Activated CD8-positive, alpha-beta T cell treated with anti-CD3 and anti-CD28 coated beads for 36 hours (primary cell): ENCODE data around the gene GBA2. TPM values are rescaled to one million over a fixed set of nuclear protein-coding genes. Genes with fewer than 3 reads are reported as not detected.

Source experiments
- ATAC-seq: fragments of 200-7000 bp; cut with Tn5 transposase; one replicate; pipeline ENCODE4 v1.10.0; 2021; ENCODE audit warnings: mild to moderate bottlenecking, moderate library complexity
- CTCF ChIA-PET: fragments of 350-600 bp; sonication (Branson Sonifier 250); formaldehyde crosslinking; loops from one replicate; lab custom pipeline; 2021; ENCODE audit warnings: antibody characterized with exemption; lab: Charles Lee
- POLR2A ChIA-PET: fragments of 350-600 bp; sonication (Branson Sonifier 250); formaldehyde crosslinking; loops from one replicate; lab custom pipeline; 2021; ENCODE audit warnings: antibody characterized with exemption; lab: Charles Lee
- DNase-seq: peaks from one replicate; pipeline ENCODE4 v3.0.0-alpha.2; 2020
- H3K27ac Mint-ChIP-seq: one replicate; pipeline ENCODE4 v1.8.0; 2021; ENCODE audit warnings: mild to moderate bottlenecking, mixed read lengths
- H3K27me3 Mint-ChIP-seq: one replicate; pipeline ENCODE4 v1.8.0; 2021; ENCODE audit warnings: mixed read lengths
- H3K36me3 Mint-ChIP-seq: one replicate; pipeline ENCODE4 v1.8.0; 2021; ENCODE audit warnings: low read depth, mixed read lengths
- H3K4me1 Mint-ChIP-seq: one replicate; pipeline ENCODE4 v1.8.0; 2021; ENCODE audit warnings: low read depth, mixed read lengths
- H3K4me3 Mint-ChIP-seq: one replicate; pipeline ENCODE4 v1.8.0; 2021; ENCODE audit warnings: mild to moderate bottlenecking, moderate library complexity, mixed read lengths
- H3K9me3 Mint-ChIP-seq: one replicate; pipeline ENCODE4 v1.8.0; 2021; ENCODE audit warnings: mixed read lengths
- intact Hi-C: fragments of 100-400 bp; cut with micrococcal nuclease; formaldehyde crosslinking; loops from one replicate; pipeline ENCODE4 v1.10.0; 2022
- total RNA-seq, 2 experiments: library from RNA; stranded (reverse); gene quantifications; one replicate each; pipeline ENCODE4 v1.2.3, GENCODE V29; 2021
- TF ChIP-seq, protein P1 (sequence below): fragments of 200-600 bp; IDR thresholded peaks from one replicate; pipeline ENCODE4 v1.8.0; 2022; ENCODE audit warnings: antibody characterized with exemption, mild to moderate bottlenecking

Gene GBA2
- total RNA-seq, 2 experiments from 2014 or later, result 21.2 to 22.3 TPM

DNA sequence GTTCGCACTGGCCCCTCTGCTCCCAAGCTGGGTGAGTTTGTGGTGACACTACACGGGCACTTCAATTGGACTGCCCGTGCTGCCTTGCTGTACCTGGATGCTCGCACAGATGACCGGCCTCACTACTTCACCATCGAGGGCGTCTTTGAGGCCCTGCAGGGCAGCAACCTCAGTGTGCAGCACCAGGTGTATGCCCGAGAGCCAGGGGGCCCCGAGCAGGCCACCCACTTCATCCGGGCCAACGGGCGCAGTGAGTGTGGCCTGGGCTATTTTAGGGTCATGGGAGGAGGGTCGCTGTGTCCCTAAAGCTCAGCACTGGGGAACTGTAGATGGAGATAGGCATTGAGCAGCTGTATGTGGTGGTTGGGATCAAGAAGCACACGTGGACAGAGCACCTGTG lies 43.8 kb upstream of the GBA2 start:
- no peaks in the 10 kb centered on the region for H3K9me3 Mint-ChIP-seq
- H3K36me3 Mint-ChIP-seq, result peaks cover 3% of the 10 kb centered on the region
- no peak overlapping the region for H3K27ac Mint-ChIP-seq
- no peak overlapping the region for H3K4me3 Mint-ChIP-seq
- H3K27me3 Mint-ChIP-seq, result no peaks in the 10 kb centered on the region
- TF ChIP-seq, protein P1, sequence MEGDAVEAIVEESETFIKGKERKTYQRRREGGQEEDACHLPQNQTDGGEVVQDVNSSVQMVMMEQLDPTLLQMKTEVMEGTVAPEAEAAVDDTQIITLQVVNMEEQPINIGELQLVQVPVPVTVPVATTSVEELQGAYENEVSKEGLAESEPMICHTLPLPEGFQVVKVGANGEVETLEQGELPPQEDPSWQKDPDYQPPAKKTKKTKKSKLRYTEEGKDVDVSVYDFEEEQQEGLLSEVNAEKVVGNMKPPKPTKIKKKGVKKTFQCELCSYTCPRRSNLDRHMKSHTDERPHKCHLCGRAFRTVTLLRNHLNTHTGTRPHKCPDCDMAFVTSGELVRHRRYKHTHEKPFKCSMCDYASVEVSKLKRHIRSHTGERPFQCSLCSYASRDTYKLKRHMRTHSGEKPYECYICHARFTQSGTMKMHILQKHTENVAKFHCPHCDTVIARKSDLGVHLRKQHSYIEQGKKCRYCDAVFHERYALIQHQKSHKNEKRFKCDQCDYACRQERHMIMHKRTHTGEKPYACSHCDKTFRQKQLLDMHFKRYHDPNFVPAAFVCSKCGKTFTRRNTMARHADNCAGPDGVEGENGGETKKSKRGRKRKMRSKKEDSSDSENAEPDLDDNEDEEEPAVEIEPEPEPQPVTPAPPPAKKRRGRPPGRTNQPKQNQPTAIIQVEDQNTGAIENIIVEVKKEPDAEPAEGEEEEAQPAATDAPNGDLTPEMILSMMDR, result no peak
- no peak for DNase-seq
- ChIA-PET POLR2A (no interaction called here), CTCF (interaction anchor here (0.7 to 1.5 kb wide), 4 partner anchors 10 to 86 kb away, joined by 3 to 5 read pairs (median 4); no protein-coding TSS in a partner anchor)
- H3K4me1 Mint-ChIP-seq, result peaks cover 10% of the 10 kb centered on the region
- no peak for ATAC-seq
- intact Hi-C loops, result no loop called here

DNA sequence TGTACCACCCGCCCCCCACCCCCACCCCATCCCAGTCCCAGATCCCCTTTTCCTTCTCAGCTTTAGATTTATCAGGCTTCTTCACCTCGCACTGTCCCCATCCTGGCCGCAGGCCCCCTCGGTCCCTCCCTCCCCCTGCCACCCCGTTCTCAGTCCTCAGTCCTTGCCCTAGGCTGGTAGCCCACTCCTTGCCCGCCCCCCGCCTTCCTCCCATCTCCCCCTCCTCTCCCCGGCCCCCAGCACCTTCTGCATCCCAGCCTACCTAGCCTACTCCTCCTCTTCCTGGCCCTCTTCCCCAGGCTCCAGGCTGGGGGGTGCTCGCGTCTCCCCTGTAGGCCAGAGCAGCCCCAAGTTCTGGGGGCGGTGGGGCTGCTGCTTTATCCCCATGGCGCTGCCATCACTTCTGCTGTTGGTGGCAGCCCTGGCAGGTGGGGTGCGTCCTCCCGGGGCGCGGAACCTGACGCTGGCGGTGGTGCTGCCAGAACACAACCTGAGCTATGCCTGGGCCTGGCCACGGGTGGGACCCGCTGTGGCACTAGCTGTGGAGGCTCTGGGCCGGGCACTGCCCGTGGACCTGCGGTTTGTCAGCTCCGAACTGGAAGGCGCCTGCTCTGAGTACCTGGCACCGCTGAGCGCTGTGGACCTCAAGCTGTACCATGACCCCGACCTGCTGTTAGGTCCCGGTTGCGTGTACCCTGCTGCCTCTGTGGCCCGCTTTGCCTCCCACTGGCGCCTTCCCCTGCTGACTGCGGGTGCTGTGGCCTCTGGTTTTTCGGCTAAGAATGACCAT lies 43.2 kb upstream of the GBA2 start:
- H3K4me1 Mint-ChIP-seq, result peaks cover 11% of the 10 kb centered on the region
- ATAC-seq (no peak), DNase-seq (no peak)
- H3K27ac Mint-ChIP-seq, result no peak overlapping the region
- TF ChIP-seq, protein P1, result no peak
- H3K9me3 Mint-ChIP-seq, result no peaks in the 10 kb centered on the region
- H3K36me3 Mint-ChIP-seq, result peaks cover 8% of the 10 kb centered on the region
- POLR2A ChIA-PET, result no interaction called here
- intact Hi-C loops, result no loop called here
- CTCF ChIA-PET, result interaction anchor here (0.7 to 4.8 kb wide), 6 partner anchors 9 to 90 kb away, joined by 3 to 34 read pairs (median 4); no protein-coding TSS in a partner anchor
- no peak overlapping the region for H3K4me3 Mint-ChIP-seq
- no peaks in the 10 kb centered on the region for H3K27me3 Mint-ChIP-seq

DNA sequence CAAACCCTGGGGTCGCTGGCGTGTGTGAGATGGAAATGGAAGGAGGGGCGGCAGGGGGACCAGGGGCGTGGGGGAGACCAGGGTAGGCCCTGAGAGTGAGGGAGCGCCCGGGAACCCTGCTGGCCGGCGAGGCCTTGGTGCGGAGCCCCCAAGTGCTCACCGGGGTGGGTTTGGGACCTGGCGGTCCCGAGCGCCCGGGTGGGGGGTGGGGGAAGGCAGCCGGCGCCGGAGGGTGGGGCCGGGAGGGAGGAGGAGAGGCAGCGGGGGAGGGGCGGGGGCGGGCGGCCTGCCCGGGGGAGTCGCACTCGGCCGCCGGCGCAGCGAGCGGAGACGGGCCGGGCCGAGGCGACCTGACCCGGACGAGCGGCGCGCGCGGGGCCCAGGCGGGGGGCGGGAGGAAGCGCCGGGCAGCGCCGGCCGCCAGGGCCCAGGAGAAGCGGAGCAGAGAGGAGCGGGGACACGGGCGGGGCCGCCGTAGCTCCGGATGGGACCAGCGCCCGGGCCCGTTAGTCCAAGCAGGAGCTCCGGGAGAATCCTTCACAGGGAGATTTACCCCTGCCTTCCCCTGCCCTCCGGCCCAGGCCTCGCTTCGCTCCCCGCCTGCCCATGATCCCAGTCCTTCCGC lies 42.4 kb upstream of the GBA2 start, which contains the start of gene NPR2:
NPR2 (plus strand) TSS at position 295 of the 625 bp plus-strand sequence. CDS start 818 bp downstream, outside the sequence.
- intact Hi-C loops, result loop anchor here (2.0 kb wide), 2 partner anchors 35 to 91 kb away; no protein-coding TSS in a partner anchor
- no peak within 1 kb of the TSS for H3K4me3 Mint-ChIP-seq
- H3K36me3 Mint-ChIP-seq, result peaks cover 10% of the 10 kb centered on the region
- TF ChIP-seq, protein P1, result no peak
- H3K27ac Mint-ChIP-seq, result no peak within 1 kb of the TSS
- no peaks in the 10 kb centered on the region for H3K27me3 Mint-ChIP-seq
- ChIA-PET CTCF (interaction anchor here (1.4 to 4.8 kb wide), 3 partner anchors 34 to 91 kb away, joined by 4 to 34 read pairs (median 7); no protein-coding TSS in a partner anchor), POLR2A (no interaction called here)
- ATAC-seq (no peak), DNase-seq (no peak)
- peaks cover 8% of the 10 kb centered on the region for H3K4me1 Mint-ChIP-seq
- no peaks in the 10 kb centered on the region for H3K9me3 Mint-ChIP-seq

DNA sequence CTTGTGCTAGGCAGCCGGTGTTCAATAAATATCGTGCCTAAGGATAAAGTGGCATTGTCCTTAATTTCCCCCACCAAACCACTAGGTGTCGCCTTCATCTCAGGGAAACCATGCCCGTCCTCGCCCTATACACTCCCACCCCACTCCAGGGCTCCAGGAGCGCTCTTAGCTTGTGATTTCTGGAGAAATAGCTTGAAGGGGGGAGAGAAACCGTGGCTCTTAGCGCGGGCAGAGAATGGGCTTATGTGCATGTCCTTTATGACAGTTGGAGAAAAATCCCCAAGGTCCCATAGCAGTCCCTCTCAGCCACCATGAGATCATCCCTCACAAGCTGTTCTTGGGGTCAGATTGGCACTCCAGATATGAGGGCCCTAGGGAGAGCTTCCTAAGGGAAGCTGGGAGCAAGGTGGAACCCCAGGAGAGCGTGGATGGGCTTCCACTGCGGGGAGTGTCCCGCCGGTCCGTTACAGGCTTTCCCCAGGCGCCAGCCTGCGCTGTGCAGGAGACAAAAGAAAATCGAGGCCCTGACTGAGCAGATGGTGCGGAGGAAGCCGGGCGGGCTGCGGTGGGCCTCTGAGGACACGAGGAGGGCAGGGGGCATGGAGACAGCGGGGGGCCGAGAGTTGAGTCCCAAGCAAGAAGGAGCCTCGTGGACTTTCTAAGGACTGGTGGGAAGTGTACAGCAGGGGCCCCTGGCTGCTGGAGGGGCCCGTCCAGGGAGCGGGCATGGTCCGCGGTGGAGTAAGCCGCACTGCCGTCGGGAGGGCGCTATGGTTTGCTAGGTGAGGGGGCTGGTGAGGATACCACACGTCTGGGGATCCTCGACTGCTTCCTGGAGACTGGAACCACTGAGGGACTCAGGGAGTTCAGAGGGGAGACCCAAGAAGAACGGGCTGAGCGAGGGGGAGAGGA lies 41.6 kb upstream of the GBA2 start:
- TF ChIP-seq, protein P1, result peak; percentile 80
- H3K27ac Mint-ChIP-seq, result no peak overlapping the region
- no peak overlapping the region for H3K4me3 Mint-ChIP-seq
- ATAC-seq (peak; percentile 94), DNase-seq (peak; percentile 65)
- POLR2A ChIA-PET, result no interaction called here
- H3K27me3 Mint-ChIP-seq, result no peaks in the 10 kb centered on the region
- CTCF ChIA-PET, result interaction anchor here (0.6 to 6.4 kb wide), 48 partner anchors 9 to 281 kb away, joined by 3 to 66 read pairs (median 5); partner anchors contain the start of genes ARHGEF39, FAM221B, GBA2 and HINT2
- H3K36me3 Mint-ChIP-seq, result peaks cover 17% of the 10 kb centered on the region
- intact Hi-C loops, result loop anchor here (2.0 kb wide), 2 partner anchors 36 to 92 kb away; no protein-coding TSS in a partner anchor
- H3K9me3 Mint-ChIP-seq, result no peaks in the 10 kb centered on the region
- H3K4me1 Mint-ChIP-seq, result peaks cover 8% of the 10 kb centered on the region
